ENCODE data around the gene CRAT. TPM values are rescaled to one million over a fixed set of nuclear protein-coding genes. Genes with fewer than 3 reads are reported as not detected.
A peak's percentile ranks its signal among the peaks of the same experiment; 100 is the strongest.
"Not testable (repeated sequence)": the region's sequence is repeated elsewhere in the genome, so short reads cannot be mapped to it uniquely, and the experiment has no call there.

The CRAT gene
- total RNA-seq, 1 donor from 2014 or later, result 13.7 TPM

- Histone ChIP-seq H3K27me3 (ENCODE audit: control insufficient read depth, insufficient read depth, low read length) (no peaks in the 10 kb centered on the region), H3K36me3 (ENCODE audit: control insufficient read depth, insufficient read depth, low read length) (peaks cover 19% of the 10 kb centered on the region), H3K4me3 (ENCODE audit: low read depth, low read length) (no peak overlapping the region)
- FAIRE-seq (no peak), DNase-seq (ENCODE audit: low read depth) (no peak)
- TF ChIP-seq CTCF (IDR thresholded peaks at IDR 0.05; ENCODE audit: insufficient read depth, low read length, severe bottlenecking), result no peak
Observed at GRCh38 chr9:129136446-129137035, 25.9 kb upstream of the CRAT start.

GRCh38 chr9:129135476-129135875, 24.9 kb upstream of the CRAT start:
- TF ChIP-seq CTCF (IDR thresholded peaks at IDR 0.05; ENCODE audit: insufficient read depth, low read length, severe bottlenecking), result no peak
- DNase-seq (ENCODE audit: low read depth) (no peak), FAIRE-seq (no peak)
- peaks cover 19% of the 10 kb centered on the region for H3K36me3 ChIP-seq (ENCODE audit: control insufficient read depth, insufficient read depth, low read length)
- H3K27me3 ChIP-seq (ENCODE audit: control insufficient read depth, insufficient read depth, low read length), result no peaks in the 10 kb centered on the region
- H3K4me3 ChIP-seq (ENCODE audit: low read depth, low read length), result no peak overlapping the region

- Histone ChIP-seq H3K27me3 (ENCODE audit: control insufficient read depth, insufficient read depth, low read length) (no peaks in the 10 kb centered on the region), H3K36me3 (ENCODE audit: control insufficient read depth, insufficient read depth, low read length) (peaks cover 25% of the 10 kb centered on the region), H3K4me3 (ENCODE audit: low read depth, low read length) (no peak overlapping the region)
- DNase-seq (ENCODE audit: low read depth) (no peak), FAIRE-seq (no peak)
- no peak for TF ChIP-seq CTCF (IDR thresholded peaks at IDR 0.05; ENCODE audit: insufficient read depth, low read length, severe bottlenecking)
Observed at GRCh38 chr9:129133082-129133481, 22.5 kb upstream of the CRAT start.

GRCh38 chr9:129131300-129132145, 20.9 kb upstream of the CRAT start:
- no peak overlapping the region for H3K4me3 ChIP-seq (ENCODE audit: low read depth, low read length)
- DNase-seq (ENCODE audit: low read depth), result peak; percentile 51
- FAIRE-seq, result no peak
- peak; percentile 100 for TF ChIP-seq CTCF (IDR thresholded peaks at IDR 0.05; ENCODE audit: insufficient read depth, low read length, severe bottlenecking)
- H3K36me3 ChIP-seq (ENCODE audit: control insufficient read depth, insufficient read depth, low read length), result peaks cover 21% of the 10 kb centered on the region
- H3K27me3 ChIP-seq (ENCODE audit: control insufficient read depth, insufficient read depth, low read length), result no peaks in the 10 kb centered on the region

- no peak for DNase-seq (ENCODE audit: low read depth)
- Histone ChIP-seq H3K4me3 (ENCODE audit: low read depth, low read length) (no peak overlapping the region), H3K36me3 (ENCODE audit: control insufficient read depth, insufficient read depth, low read length) (peaks cover 20% of the 10 kb centered on the region), H3K27me3 (ENCODE audit: control insufficient read depth, insufficient read depth, low read length) (no peaks in the 10 kb centered on the region)
- TF ChIP-seq CTCF (IDR thresholded peaks at IDR 0.05; ENCODE audit: insufficient read depth, low read length, severe bottlenecking), result no peak
- no peak for FAIRE-seq
Observed at GRCh38 chr9:129130791-129131190, 20.2 kb upstream of the CRAT start.

- peaks cover 16% of the 10 kb centered on the region for H3K36me3 ChIP-seq (ENCODE audit: control insufficient read depth, insufficient read depth, low read length)
- H3K4me3 ChIP-seq (ENCODE audit: low read depth, low read length); FAIRE-seq; H3K27me3 ChIP-seq (ENCODE audit: control insufficient read depth, insufficient read depth, low read length); DNase-seq (ENCODE audit: low read depth): not testable (repeated sequence)
Observed at GRCh38 chr9:129130271-129130670, 19.7 kb upstream of the CRAT start.
